HG02970 (cell line): ENCODE data around the gene GVQW3.

Source experiments
- ATAC-seq: cut with Tn5 transposase; IDR thresholded peaks from one replicate; pipeline ENCODE4 v1.9.1; 2021; ENCODE audit warnings: mild to moderate bottlenecking, moderate library complexity, moderate number of reproducible peaks; ENCODE audit not compliant: unreplicated experiment, low FRiP score

The GVQW3 gene

GRCh38 chr11:76444384-76445120 is 63.4 kb downstream of the GVQW3 start, which contains the start of gene EMSY:
Gene EMSY, plus strand, starts transcription at chr11:76445018. Its CDS starts 1,921 bp downstream, at chr11:76446939.
- ATAC-seq, result peak; percentile 90

- ATAC-seq, result peak; percentile 20
These were observed 64.3 kb downstream of the GVQW3 start for GRCh38 chr11:76445121-76446084.

DNA sequence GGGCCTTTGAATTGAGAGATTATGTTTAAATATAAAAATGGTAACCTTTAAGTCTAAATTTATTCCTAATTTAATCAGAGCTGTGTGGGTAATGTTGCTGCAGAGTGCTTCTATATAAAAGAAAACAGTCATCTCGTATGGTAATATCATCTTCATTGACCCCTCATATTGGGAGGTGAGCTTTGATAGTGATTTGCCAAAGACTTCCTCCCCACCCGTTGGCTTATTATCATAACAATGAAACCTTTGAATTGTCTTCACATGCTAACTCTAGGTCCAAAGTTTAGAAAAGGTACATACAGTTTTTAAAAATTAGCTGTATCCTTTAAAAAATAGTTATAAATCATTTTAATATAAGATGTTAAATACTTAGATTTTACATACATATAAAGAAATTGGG is 67.4 kb downstream of the GVQW3 start:
- no peak for ATAC-seq

DNA sequence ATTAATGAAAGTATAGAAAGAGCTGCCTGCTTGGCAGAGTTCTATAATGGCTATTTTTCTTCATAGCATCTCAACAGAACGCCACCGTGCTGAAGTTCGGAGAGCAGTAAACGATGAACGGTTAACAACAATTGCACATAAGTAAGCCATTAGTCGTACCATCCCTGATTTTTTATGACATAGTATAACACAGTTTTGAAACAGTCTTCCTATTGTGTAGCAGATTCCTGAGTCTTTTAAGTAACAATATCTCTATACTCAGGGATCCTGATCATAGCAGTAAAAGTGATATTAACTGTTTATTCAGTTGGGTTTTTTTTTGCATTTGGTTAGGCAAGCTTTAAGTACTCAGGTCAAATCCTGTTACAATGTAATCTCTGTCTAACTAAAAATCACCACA is 72.1 kb downstream of the GVQW3 start:
- no peak for ATAC-seq

DNA sequence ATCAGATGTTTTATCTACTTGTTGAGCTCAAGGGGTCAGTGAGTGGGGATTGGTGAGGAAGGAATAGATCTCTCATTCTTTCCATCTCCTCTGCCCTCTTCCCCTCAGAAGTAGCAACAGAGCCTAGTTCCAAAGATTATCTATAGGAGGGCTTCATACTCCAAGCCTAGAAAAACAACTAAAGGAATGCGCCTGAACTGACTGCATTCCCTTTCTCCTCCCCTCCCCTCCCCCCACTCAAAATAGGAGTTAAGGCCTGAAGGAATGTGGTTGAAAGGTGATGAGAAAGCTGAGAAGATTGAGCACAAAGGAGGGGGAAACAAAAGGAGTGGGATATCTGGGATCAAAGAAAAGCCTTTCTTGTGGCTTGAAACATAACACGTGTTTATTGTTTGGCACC is 74.2 kb downstream of the GVQW3 start:
- no peak for ATAC-seq

- no peak for ATAC-seq
These were observed 74.8 kb downstream of the GVQW3 start for GRCh38 chr11:76455931-76456330.

DNA sequence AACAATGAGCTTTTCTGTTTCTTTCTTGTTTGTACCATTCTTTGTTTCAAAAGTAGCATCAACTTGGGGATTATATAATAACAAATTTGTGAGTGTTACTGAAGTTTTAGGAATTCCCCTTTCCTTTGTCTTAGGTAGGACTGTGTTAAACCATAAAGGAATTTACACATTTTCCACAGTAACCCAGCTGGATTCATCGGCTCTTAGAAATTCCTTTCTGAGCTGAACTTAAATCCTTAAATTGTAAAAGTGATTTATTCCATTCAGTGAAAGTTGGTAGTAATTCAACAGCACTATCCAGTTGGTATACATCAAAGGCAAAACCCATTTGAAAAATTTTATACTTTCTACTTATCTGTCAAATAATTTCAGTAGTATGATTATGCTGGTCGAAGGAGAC is 75.4 kb downstream of the GVQW3 start:
- no peak for ATAC-seq
